ENCODE data around the gene GALM. TPM values are rescaled to one million over a fixed set of nuclear protein-coding genes. Genes with fewer than 3 reads are reported as not detected.

Gene GALM
- total RNA-seq, 1 experiment from 2014 or later: 10.0 TPM

GRCh38 chr2:38649176-38649728, 16.7 kb upstream of the GALM start:
- Histone ChIP-seq H4K20me1 (ENCODE audit: control insufficient read depth, insufficient read depth, insufficient read length) (no peaks in the 10 kb centered on the region), H3K56ac (ENCODE audit: insufficient read length, low read depth, low read length) (no peak overlapping the region), H3K27ac (ENCODE audit: insufficient read length, low read depth, low read length) (no peak overlapping the region), H3K4me1 (ENCODE audit: insufficient read depth, low read length) (no peaks in the 10 kb centered on the region), H3K4me2 (ENCODE audit: insufficient read depth, insufficient read length, low read length) (no peak overlapping the region), H2BK20ac (ENCODE audit: low read depth, low read length, poor library complexity, severe bottlenecking) (no peak overlapping the region), H2BK12ac (ENCODE audit: insufficient read length, low read depth, low read length) (no peak overlapping the region), H2BK5ac (ENCODE audit: insufficient read length, low read length) (no peak overlapping the region), H3K4ac (ENCODE audit: low read depth, low read length) (no peak overlapping the region), H3K18ac (ENCODE audit: insufficient read length, low read depth, low read length) (no peak overlapping the region), H2BK120ac (ENCODE audit: low read depth, low read length, poor library complexity, severe bottlenecking) (no peak overlapping the region), H2AK5ac (ENCODE audit: insufficient read length, low read length) (no peak overlapping the region), H3K9ac (ENCODE audit: extremely low read depth, insufficient read length, low read length) (no peak overlapping the region), H2BK15ac (ENCODE audit: low read depth, low read length) (no peak overlapping the region), H3K14ac (ENCODE audit: insufficient read depth, low read length) (no peak overlapping the region), H4K5ac (ENCODE audit: insufficient read length, low read depth, low read length) (no peak overlapping the region), H3K27me3 (ENCODE audit: insufficient read depth, low read length) (no peaks in the 10 kb centered on the region), H3K79me1 (ENCODE audit: insufficient read depth, low read depth, low read length, poor library complexity, severe bottlenecking) (no peaks in the 10 kb centered on the region), H3K9me3 (ENCODE audit: control insufficient read depth, low read depth, low read length) (no peaks in the 10 kb centered on the region), H3K79me2 (ENCODE audit: insufficient read depth, low read length) (no peaks in the 10 kb centered on the region), H4K8ac (replicated peaks; ENCODE audit: insufficient read length, low read depth, low read length) (no peak overlapping the region), H3K23ac (ENCODE audit: insufficient read length, low read depth, low read length) (no peak overlapping the region), H4K91ac (ENCODE audit: insufficient read length, low read depth, low read length) (no peak overlapping the region), H2AFZ (ENCODE audit: low read length) (no peak overlapping the region), H3K23me2 (ENCODE audit: insufficient read length, low read depth, low read length, poor library complexity, severe bottlenecking) (no peaks in the 10 kb centered on the region), H3T11ph (ENCODE audit: low read length) (no peak overlapping the region)
- TF ChIP-seq, protein P1, sequence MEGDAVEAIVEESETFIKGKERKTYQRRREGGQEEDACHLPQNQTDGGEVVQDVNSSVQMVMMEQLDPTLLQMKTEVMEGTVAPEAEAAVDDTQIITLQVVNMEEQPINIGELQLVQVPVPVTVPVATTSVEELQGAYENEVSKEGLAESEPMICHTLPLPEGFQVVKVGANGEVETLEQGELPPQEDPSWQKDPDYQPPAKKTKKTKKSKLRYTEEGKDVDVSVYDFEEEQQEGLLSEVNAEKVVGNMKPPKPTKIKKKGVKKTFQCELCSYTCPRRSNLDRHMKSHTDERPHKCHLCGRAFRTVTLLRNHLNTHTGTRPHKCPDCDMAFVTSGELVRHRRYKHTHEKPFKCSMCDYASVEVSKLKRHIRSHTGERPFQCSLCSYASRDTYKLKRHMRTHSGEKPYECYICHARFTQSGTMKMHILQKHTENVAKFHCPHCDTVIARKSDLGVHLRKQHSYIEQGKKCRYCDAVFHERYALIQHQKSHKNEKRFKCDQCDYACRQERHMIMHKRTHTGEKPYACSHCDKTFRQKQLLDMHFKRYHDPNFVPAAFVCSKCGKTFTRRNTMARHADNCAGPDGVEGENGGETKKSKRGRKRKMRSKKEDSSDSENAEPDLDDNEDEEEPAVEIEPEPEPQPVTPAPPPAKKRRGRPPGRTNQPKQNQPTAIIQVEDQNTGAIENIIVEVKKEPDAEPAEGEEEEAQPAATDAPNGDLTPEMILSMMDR (conservative IDR thresholded peaks at IDR 0.05): no peak
- Mint-ChIP-seq H3K36me3 (ENCODE audit: insufficient read depth in 1 of 3, low read depth in 3 of 3) (peaks cover 0 to 8% (median 0%) of the 10 kb centered on the region in 3 experiments; a peak in 2 of 7 replicates), H3K27me3 (ENCODE audit: low read depth) (no peaks in the 10 kb centered on the region; the same call in 1 of the 2 replicates), H3K4me3 (no peak overlapping the region), H3K27ac (no peak overlapping the region), H3K9me3 (peaks cover 2 to 4% of the 10 kb centered on the region in 2 experiments; a peak in 3 of 5 replicates), H3K4me1 (no peaks in the 10 kb centered on the region)
- WGBS (ENCODE audit: extremely low coverage, insufficient read length, low lambda C conversion rate): no CpG with 5 or more reads among the region's 12 CpGs
- no peak for DNase-seq

All from H9 (cell line).